ENCODE data around the gene MRPL3. TPM values are rescaled to one million over a fixed set of nuclear protein-coding genes. Genes with fewer than 3 reads are reported as not detected.

MRPL3 gene
- total RNA-seq = 175 and 189 TPM in 2 replicates

DNA sequence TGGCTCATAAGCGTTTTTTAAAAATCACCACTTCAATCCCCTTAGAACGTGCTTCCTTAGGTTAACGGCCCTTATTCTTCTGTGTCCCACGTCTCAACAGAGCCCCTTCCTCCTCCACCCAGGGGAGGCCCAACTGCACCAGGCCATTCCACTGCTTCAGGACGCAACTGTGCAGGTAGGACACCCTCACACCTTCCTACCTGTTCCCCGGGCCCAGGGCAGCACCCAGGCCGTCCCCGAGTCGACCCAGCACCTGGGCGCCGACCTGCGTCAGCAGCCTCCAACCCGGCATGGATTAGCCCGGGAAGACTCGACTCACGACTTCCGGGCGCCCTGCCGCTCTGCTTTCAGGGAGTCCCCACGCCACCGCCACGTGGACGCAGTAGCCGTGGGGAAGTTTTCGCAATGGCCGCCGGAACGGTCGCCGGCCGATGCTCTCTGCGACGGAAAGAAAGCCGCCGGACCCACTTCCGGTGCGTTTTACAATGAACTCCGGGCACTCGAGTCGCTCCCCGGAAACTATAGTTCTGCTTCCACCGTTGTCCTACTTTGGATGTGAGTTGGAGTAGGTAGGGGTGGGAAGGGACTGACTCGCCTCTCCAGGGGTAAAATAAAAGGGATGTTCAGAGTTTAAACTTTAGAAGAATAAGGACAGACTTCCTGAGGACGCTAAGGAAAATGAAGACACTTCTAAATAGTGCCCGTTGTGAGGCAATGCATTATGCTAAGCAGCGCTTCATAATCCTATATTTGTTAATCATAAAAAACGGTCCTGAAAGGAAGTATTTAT, at the start of gene MRPL3:
Gene MRPL3, minus strand, starts transcription at position 442 of the 790 bp plus-strand sequence. Its CDS starts 150 bp downstream, at position 292.
- Mint-ChIP-seq H3K4me1 (peaks cover 30% of the 10 kb centered on the region), H3K27ac (peak within 1 kb of the TSS; percentile 98), H3K9me3 (peaks cover 4% of the 10 kb centered on the region), H3K27me3 (no peaks in the 10 kb centered on the region), H3K36me3 (ENCODE audit: low read depth) (peaks cover 38% of the 10 kb centered on the region), H3K4me3 (peak within 1 kb of the TSS; percentile 100)
- DNase-seq = peak; percentile 95
- intact Hi-C loops (cut with micrococcal nuclease) = loop anchor here (1.0 kb wide), 3 partner anchors 121 to 756 kb away; partner anchors contain the start of genes ASTE1, NEK11, NUDT16 and PIK3R4

DNA sequence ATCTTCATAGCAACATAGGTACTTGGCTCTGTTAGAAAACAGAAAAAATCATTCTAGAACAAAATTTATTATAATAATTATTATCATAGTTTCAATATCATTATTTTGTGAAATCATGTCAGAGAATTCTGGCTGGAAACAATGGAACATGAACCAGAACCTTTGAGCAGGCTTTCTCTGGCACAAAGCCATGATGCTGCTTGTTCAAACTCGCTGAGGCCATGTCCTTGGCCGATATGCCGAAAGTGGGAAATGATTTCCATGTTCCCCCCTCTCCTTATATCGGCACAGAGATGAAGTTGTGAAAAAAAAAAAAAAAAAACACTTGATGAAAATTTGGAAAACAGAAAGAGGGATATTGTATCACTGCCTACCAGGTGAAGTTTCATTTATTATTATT, 49.0 kb upstream of the MRPL3 start:
- Mint-ChIP-seq H3K4me3 (no peak overlapping the region), H3K27ac (no peak overlapping the region), H3K27me3 (peaks cover 15% of the 10 kb centered on the region), H3K36me3 (ENCODE audit: low read depth) (no peaks in the 10 kb centered on the region), H3K9me3 (no peaks in the 10 kb centered on the region), H3K4me1 (peaks cover 11% of the 10 kb centered on the region)
- intact Hi-C loops (cut with micrococcal nuclease) = no loop called here
- no peak for DNase-seq

DNA sequence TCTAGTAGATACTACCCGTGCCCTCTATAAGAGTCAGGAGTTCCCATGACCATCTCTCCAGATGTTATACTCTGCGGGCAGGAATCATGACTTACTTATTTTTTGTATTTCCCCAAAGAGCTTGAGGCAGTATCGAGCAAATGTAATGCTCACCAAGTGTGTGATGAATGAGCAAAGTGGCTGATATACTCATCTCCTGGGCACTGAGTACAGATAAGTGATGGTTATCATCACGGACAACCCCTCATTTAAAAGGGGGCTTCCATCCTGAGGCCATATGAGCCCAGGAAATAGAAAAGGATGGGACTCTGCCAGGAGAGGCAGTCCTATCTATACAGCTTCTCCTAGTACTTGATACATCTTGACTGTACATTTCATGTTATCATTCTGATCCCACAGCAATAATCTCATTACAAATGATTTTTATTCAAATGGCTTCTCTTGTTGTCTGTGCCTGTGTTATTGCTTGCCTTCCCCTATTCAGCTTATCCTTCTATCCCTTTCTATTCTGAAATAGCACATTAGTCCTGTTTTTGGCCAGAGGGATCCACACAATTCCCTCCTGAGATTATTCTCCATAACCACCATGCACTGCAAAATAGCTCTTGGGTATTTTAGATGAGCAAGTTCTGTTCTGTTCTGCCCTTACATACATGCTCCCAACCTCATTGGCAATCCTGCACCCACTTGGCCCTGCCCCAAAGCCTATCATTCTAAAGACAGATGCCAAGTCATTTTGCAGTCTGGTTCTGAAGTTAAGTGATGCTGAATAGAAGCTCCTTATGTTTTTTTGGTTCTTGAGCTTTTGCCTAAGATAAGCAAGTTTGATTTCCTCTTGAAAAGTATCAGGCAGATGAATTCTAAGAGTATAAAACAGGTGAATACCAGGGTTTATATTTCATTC, 48.0 kb upstream of the MRPL3 start:
- no peak overlapping the region for H3K4me3 Mint-ChIP-seq
- peaks cover 15% of the 10 kb centered on the region for H3K27me3 Mint-ChIP-seq
- no peak overlapping the region for H3K27ac Mint-ChIP-seq
- DNase-seq = no peak
- intact Hi-C loops (cut with micrococcal nuclease) = no loop called here
- peaks cover 11% of the 10 kb centered on the region for H3K4me1 Mint-ChIP-seq
- no peaks in the 10 kb centered on the region for H3K9me3 Mint-ChIP-seq
- H3K36me3 Mint-ChIP-seq (ENCODE audit: low read depth) = no peaks in the 10 kb centered on the region

DNA sequence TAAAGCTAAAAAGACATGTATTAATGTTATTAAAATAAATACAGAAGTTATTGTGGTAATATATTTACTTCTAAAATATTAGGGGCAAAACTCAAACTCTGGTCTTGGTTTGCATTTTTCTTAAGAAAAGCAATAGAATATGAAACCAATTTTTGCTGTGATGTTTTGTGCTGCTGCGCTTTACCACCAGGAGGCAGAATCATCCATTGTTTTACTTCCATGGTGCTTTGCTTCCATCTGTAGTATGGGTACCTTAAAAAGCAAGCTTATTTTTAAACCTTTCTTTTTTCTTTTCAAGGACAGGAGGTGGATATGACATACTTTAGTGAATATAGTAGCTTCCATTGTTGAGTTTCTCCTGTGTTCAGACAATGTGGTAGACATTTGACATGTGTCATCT, 46.6 kb upstream of the MRPL3 start:
- no peaks in the 10 kb centered on the region for H3K36me3 Mint-ChIP-seq (ENCODE audit: low read depth)
- no peak overlapping the region for H3K4me3 Mint-ChIP-seq
- H3K27me3 Mint-ChIP-seq = peaks cover 18% of the 10 kb centered on the region
- intact Hi-C loops (cut with micrococcal nuclease) = loop anchor here (2.0 kb wide), 1 partner anchor 479 kb away; no protein-coding TSS in a partner anchor
- H3K4me1 Mint-ChIP-seq = peaks cover 11% of the 10 kb centered on the region
- no peak overlapping the region for H3K27ac Mint-ChIP-seq
- DNase-seq = peak; percentile 60
- no peaks in the 10 kb centered on the region for H3K9me3 Mint-ChIP-seq

DNA sequence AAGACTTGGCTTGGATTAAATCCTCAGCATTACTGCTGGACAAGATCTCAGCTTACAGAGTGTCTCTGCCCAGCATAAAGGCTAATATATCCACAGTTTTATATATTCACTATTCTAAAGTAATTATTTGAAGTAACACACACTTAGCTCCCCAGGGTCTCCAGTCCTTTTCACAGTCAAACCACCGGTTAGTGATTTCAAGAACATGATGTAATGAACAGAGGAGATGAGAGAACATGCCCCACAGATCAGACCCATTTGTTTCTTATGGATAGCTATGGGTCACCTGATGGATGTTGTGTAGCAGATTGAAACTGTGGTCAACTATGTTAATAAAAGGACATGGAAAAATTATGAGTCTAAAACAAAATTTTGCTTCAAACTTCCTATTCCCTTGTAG, 44.8 kb upstream of the MRPL3 start:
- intact Hi-C loops (cut with micrococcal nuclease) = no loop called here
- no peaks in the 10 kb centered on the region for H3K36me3 Mint-ChIP-seq (ENCODE audit: low read depth)
- no peaks in the 10 kb centered on the region for H3K9me3 Mint-ChIP-seq
- no peak overlapping the region for H3K27ac Mint-ChIP-seq
- H3K4me3 Mint-ChIP-seq = no peak overlapping the region
- no peak for DNase-seq
- H3K4me1 Mint-ChIP-seq = peaks cover 2% of the 10 kb centered on the region
- H3K27me3 Mint-ChIP-seq = peaks cover 19% of the 10 kb centered on the region

DNA sequence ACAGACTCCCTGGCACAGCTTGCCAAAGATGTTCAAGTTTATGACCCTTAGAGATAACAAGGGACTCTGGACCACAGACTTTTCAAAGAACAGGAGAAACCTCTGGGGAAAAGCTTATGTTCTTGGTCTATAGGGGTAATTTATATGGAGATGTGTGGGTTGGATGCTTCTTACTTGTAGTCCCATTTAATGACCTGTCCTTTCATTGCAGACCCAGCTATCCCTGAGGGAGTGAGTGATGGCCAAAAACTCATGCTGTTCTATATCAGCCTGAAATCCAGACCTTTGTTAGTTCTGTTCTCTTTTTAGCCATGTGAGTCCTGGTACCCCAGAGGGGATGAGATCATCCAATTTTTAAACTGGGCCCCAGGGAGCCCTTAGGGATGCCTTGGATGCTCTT, 43.7 kb upstream of the MRPL3 start:
- Mint-ChIP-seq H3K9me3 (no peaks in the 10 kb centered on the region), H3K36me3 (ENCODE audit: low read depth) (no peaks in the 10 kb centered on the region), H3K27me3 (peaks cover 19% of the 10 kb centered on the region), H3K27ac (no peak overlapping the region), H3K4me1 (no peaks in the 10 kb centered on the region), H3K4me3 (no peak overlapping the region)
- intact Hi-C loops (cut with micrococcal nuclease) = no loop called here
- no peak for DNase-seq

DNA sequence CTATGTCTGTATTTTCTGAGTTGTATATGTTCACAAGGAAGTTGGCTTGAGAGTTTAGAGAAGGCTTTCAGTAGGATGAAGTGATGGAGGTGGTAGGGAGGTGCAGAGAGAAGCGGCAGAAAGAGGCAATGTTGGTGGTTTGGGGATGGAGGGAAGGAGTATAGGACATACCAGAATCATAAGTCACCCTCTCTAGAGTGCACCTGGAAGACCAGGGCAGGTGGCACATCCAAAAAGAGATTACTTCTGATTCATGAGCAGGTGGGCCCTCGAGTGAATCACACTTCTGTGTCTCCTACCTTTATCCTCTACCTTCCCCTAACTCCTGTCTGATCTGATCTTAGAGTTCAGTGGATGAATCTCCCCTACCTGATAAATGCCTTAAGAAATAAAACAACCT, 41.8 kb upstream of the MRPL3 start:
- Mint-ChIP-seq H3K4me3 (no peak overlapping the region), H3K27ac (no peak overlapping the region), H3K4me1 (no peaks in the 10 kb centered on the region), H3K36me3 (ENCODE audit: low read depth) (no peaks in the 10 kb centered on the region), H3K9me3 (no peaks in the 10 kb centered on the region), H3K27me3 (peaks cover 20% of the 10 kb centered on the region)
- intact Hi-C loops (cut with micrococcal nuclease) = no loop called here
- DNase-seq = no peak

DNA sequence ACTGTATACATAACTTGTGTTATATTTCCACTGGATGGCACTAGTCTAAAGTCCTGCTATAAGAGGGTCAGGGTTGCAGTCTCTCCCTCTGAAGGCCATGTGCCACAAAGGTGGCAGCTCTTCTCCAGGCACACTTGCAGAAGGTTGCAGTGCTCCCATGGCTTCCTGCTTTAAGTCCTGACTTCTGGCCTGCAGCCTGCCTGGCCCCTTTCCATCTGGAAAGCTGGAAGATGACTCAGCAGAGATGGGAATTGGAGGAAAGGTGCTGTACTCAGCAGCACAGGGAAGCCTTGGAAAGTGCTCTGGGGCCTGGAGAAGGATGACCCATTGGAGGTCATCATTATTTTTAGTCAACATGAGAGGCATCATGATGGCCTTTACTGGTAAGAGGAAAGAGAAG, 40.9 kb upstream of the MRPL3 start:
- Mint-ChIP-seq H3K27ac (no peak overlapping the region), H3K36me3 (ENCODE audit: low read depth) (no peaks in the 10 kb centered on the region), H3K9me3 (no peaks in the 10 kb centered on the region), H3K27me3 (peaks cover 22% of the 10 kb centered on the region), H3K4me3 (no peak overlapping the region), H3K4me1 (no peaks in the 10 kb centered on the region)
- no peak for DNase-seq
- intact Hi-C loops (cut with micrococcal nuclease) = no loop called here

DNA sequence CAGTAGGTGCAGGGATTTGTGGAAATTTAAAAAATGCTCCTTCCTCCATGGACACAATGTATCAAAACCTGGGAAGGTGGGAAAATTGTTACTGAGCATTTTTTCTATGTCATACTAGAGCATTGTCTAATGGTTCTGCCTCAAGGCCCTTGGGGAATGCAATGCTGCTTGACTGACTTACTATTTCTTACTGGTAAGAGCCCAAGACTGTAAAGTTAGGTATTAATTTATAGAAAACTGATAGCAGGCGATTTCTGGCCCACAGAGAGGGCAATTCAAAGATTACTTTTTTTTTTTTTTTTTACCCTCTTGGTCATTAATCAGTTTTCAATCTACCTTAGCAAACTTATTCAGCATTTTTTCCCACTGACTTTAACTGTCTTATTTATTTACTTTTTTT, 38.5 kb upstream of the MRPL3 start:
- H3K4me3 Mint-ChIP-seq = no peak overlapping the region
- DNase-seq = no peak
- no peaks in the 10 kb centered on the region for H3K36me3 Mint-ChIP-seq (ENCODE audit: low read depth)
- H3K9me3 Mint-ChIP-seq = no peaks in the 10 kb centered on the region
- H3K4me1 Mint-ChIP-seq = no peaks in the 10 kb centered on the region
- no peak overlapping the region for H3K27ac Mint-ChIP-seq
- intact Hi-C loops (cut with micrococcal nuclease) = no loop called here
- H3K27me3 Mint-ChIP-seq = peaks cover 16% of the 10 kb centered on the region

DNA sequence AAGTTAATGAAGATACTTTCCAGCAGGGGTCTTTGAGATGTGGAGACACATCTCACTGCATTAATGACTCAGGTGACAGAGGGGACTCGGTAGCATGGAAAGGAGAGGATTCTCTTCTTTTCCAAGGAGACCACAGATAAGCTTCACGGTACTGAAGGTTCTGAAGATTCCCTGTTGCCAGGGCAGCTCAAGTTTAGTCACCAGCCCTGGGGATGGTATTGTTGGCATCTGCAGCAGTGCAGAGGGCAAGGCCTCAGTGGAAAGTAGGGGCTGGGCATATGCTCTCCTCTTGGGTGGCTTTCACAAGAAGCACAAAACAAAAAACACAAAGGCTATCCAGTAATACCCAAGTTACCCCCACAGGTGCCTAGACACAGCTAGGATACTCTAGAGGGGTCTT, 38.0 kb upstream of the MRPL3 start:
- Mint-ChIP-seq H3K4me3 (no peak overlapping the region), H3K27ac (no peak overlapping the region), H3K27me3 (peaks cover 19% of the 10 kb centered on the region), H3K36me3 (ENCODE audit: low read depth) (no peaks in the 10 kb centered on the region), H3K4me1 (no peaks in the 10 kb centered on the region), H3K9me3 (no peaks in the 10 kb centered on the region)
- no peak for DNase-seq
- intact Hi-C loops (cut with micrococcal nuclease) = no loop called here

DNA sequence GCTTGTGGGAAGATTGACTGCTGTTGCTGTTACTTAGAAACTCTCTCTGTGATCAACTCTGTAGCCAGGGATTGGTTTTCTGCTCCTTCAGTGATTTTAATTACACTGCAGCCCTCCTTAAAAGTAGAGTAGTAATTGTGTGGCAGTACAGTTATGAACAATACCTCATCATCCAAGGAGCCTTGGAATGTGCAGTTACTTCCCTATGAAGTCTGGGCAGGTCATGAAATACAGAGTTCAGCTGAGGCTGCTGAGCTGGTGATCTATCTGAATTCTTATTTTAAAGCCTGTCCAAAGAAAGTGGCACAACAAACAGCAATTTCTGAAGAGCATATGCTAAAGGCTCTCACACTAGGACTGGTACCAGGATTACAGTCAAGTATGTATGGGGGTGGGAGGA, 37.4 kb upstream of the MRPL3 start:
- intact Hi-C loops (cut with micrococcal nuclease) = no loop called here
- DNase-seq = no peak
- peaks cover 22% of the 10 kb centered on the region for H3K27me3 Mint-ChIP-seq
- no peaks in the 10 kb centered on the region for H3K9me3 Mint-ChIP-seq
- H3K4me1 Mint-ChIP-seq = no peaks in the 10 kb centered on the region
- H3K36me3 Mint-ChIP-seq (ENCODE audit: low read depth) = no peaks in the 10 kb centered on the region
- no peak overlapping the region for H3K4me3 Mint-ChIP-seq
- no peak overlapping the region for H3K27ac Mint-ChIP-seq

DNA sequence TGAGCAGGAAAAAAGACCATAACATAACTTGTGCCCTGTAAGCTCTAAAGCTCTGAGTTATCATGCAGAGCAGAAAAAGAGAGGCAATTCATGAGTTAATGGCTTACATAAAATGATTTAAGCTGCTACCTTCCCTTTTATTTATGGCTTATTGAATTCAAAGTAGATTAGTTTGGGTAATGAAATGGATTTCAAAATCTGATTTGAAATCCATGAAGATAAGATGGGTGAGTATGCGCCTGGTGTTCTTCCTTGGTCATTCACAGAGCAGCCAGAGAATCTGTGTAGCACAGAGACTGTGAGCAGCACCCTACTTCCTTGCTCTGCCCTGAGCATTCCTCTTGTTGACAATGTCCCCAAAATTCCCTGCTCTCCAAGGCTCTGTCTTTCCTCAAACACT, 36.2 kb upstream of the MRPL3 start:
- H3K4me1 Mint-ChIP-seq = no peaks in the 10 kb centered on the region
- no peaks in the 10 kb centered on the region for H3K9me3 Mint-ChIP-seq
- no peaks in the 10 kb centered on the region for H3K36me3 Mint-ChIP-seq (ENCODE audit: low read depth)
- H3K27ac Mint-ChIP-seq = no peak overlapping the region
- intact Hi-C loops (cut with micrococcal nuclease) = no loop called here
- DNase-seq = no peak
- no peak overlapping the region for H3K4me3 Mint-ChIP-seq
- peaks cover 17% of the 10 kb centered on the region for H3K27me3 Mint-ChIP-seq

DNA sequence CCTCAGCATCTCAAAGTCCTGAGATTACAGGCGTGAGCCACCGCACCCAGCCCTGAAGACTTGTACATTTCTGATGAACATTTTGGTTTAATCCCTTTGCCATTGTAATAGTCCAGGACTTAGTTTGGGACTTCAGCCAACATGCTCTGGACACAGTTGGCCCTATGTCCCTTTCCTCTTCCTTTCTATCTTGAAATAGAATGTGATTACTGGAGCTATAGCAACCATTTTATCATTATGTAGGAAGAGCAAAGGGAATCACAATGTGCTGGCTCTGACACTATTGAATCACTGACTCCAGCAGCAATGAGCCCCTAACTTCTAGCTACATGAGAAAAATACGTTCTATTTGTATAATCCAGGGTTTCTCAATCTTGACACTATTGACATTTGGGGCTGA, 34.8 kb upstream of the MRPL3 start:
- Mint-ChIP-seq H3K4me3 (no peak overlapping the region), H3K9me3 (no peaks in the 10 kb centered on the region), H3K4me1 (no peaks in the 10 kb centered on the region), H3K27ac (no peak overlapping the region), H3K36me3 (ENCODE audit: low read depth) (no peaks in the 10 kb centered on the region), H3K27me3 (peaks cover 25% of the 10 kb centered on the region)
- DNase-seq = no peak
- intact Hi-C loops (cut with micrococcal nuclease) = no loop called here

DNA sequence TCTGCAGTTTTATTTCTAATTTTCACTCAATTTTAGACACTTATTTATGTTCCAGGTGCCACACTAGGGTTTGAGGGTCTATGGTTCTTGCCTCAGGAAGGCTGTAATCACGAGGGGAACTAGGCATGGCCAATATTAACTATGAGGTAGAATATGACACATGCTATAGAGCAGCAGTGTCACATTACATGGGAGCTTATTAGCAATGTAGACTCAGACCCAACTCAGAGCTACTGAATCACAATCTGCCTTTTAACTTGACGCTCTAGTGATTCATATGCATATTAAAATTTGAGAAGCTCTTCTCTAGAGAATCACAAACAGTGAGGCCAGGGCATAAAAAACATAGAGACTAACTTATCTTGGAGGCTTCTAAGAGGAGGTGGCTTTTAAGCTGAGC, 32.8 kb upstream of the MRPL3 start:
- intact Hi-C loops (cut with micrococcal nuclease) = no loop called here
- Mint-ChIP-seq H3K27me3 (peaks cover 31% of the 10 kb centered on the region), H3K4me1 (no peaks in the 10 kb centered on the region), H3K9me3 (no peaks in the 10 kb centered on the region), H3K36me3 (ENCODE audit: low read depth) (no peaks in the 10 kb centered on the region), H3K27ac (no peak overlapping the region), H3K4me3 (no peak overlapping the region)
- no peak for DNase-seq

All from activated CD4-positive, alpha-beta T cell treated with anti-CD3 and anti-CD28 coated beads, Interleukin-2, amount 10 ng/mL, durations not matched to agents 24 days and 14 days (primary cell).